Right lobe of liver (tissue), 4 donors: ENCODE results near the gene LRMDA.

Experiments
- CTCF ChIP-seq, 4 donors: fragments of 200-600 bp in 3 of 4; fragments of 450-650 bp in 1 of 4; IDR thresholded peaks; one replicate each; pipeline versions ENCODE4 v1.5.1 to v1.8.0; 2016 to 2022; ENCODE audit warnings: antibody characterized with exemption in 4 of 4, mild to moderate bottlenecking in 2 of 4
- POLR2A ChIP-seq: fragments of 450-650 bp; IDR thresholded peaks from one replicate; pipeline ENCODE4 v1.6.1; 2017; ENCODE audit warnings: antibody characterized with exemption, mild to moderate bottlenecking
- donor health status: DM: no; HTN: no; CAD: no.
- donor health status: DM: no; HTN: no; CAD: no.
- donor health status: DM: no; HTN: yes; CAD: no.

- no peak for TF ChIP-seq POLR2A
- TF ChIP-seq CTCF (IDR thresholded peaks at IDR 0.05): no peak
Measured at GRCh38 chr10:76035206-76036110, 604.0 kb downstream of the LRMDA start.
